Endothelial cell of umbilical vein (primary cell): ENCODE measurements around the gene VCP.

Experiments
- EZH2 ChIP-seq: IDR thresholded peaks from 2 replicates; pipeline ENCODE4 v1.6.1; 2012; ENCODE audit warnings: borderline replicate concordance, low read depth, mild to moderate bottlenecking, moderate library complexity, low read length, inconsistent platforms; ENCODE audit not compliant: severe bottlenecking
- FOS ChIP-seq: IDR thresholded peaks from 2 replicates; pipeline ENCODE4 v1.6.1; 2011; ENCODE audit warnings: mild to moderate bottlenecking, low read length, moderate library complexity, borderline replicate concordance; ENCODE audit not compliant: insufficient read depth
- JUN ChIP-seq: IDR thresholded peaks from 2 replicates; pipeline ENCODE4 v1.6.1; 2011; ENCODE audit warnings: borderline replicate concordance, low read depth; ENCODE audit not compliant: insufficient read length, insufficient read depth
- POLR2A ChIP-seq: IDR thresholded peaks from 2 replicates; pipeline ENCODE4 v1.6.1; 2012; ENCODE audit warnings: low read depth, mild to moderate bottlenecking, control low read depth, low read length
- POLR2AphosphoS5 ChIP-seq: IDR thresholded peaks from 2 replicates; pipeline ENCODE4 v1.6.1; 2012; ENCODE audit warnings: low read depth, mild to moderate bottlenecking, control low read depth, low read length, moderate library complexity; ENCODE audit not compliant: insufficient read depth
- TF ChIP-seq, protein P1 (sequence below), 2 donors: IDR thresholded peaks; 1 replicate in 1 of 2; 2 replicates in 1 of 2; pipeline ENCODE4 v1.5.1; 2011; ENCODE audit warnings: low read length in 2 of 2, mild to moderate bottlenecking in 2 of 2, moderate library complexity in 2 of 2, control low read depth in 1 of 2, inconsistent platforms in 1 of 2, low read depth in 1 of 2; ENCODE audit not compliant: insufficient read depth in 1 of 2; ENCODE audit errors: extremely low read depth in 1 of 2
- TF ChIP-seq, protein P2 (sequence below): IDR thresholded peaks from 2 replicates; pipeline ENCODE4 v1.6.1; 2011; ENCODE audit not compliant: insufficient read depth, insufficient read length

DNA sequence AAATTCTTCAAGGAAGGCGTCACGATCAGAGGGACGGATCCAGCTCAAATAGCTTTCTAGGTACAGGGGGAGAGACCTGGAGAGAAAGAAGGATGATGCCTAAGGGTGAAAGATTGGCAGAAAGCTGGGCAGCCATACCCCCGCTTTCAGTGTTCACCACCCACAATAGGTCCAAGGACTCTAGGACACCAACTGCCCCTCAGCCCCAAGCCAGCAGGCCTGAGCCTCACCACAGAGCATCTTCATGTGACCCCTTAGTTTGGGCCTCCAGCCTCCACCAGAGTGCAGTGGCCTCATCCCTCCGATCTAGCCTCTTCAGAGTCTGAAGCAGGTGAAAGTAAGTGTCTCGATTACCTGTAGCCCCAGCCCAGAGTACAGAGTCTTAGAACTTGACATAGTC lies 1.7 kb upstream of the VCP start:
- TF ChIP-seq, protein P1, sequence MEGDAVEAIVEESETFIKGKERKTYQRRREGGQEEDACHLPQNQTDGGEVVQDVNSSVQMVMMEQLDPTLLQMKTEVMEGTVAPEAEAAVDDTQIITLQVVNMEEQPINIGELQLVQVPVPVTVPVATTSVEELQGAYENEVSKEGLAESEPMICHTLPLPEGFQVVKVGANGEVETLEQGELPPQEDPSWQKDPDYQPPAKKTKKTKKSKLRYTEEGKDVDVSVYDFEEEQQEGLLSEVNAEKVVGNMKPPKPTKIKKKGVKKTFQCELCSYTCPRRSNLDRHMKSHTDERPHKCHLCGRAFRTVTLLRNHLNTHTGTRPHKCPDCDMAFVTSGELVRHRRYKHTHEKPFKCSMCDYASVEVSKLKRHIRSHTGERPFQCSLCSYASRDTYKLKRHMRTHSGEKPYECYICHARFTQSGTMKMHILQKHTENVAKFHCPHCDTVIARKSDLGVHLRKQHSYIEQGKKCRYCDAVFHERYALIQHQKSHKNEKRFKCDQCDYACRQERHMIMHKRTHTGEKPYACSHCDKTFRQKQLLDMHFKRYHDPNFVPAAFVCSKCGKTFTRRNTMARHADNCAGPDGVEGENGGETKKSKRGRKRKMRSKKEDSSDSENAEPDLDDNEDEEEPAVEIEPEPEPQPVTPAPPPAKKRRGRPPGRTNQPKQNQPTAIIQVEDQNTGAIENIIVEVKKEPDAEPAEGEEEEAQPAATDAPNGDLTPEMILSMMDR (IDR thresholded peaks at IDR 0.05; ENCODE audit: extremely low read depth in 1 of 2, insufficient read depth in 1 of 2, low read depth in 1 of 2, low read length in 2 of 2): no peak
- TF ChIP-seq JUN (no peak), POLR2AphosphoS5 (no peak), EZH2 (no peak), POLR2A (no peak), FOS (no peak)
- TF ChIP-seq, protein P2, sequence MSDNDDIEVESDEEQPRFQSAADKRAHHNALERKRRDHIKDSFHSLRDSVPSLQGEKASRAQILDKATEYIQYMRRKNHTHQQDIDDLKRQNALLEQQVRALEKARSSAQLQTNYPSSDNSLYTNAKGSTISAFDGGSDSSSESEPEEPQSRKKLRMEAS: no peak
